ENCODE data around the gene MYT1. TPM values are rescaled to one million over a fixed set of nuclear protein-coding genes. Genes with fewer than 3 reads are reported as not detected.
A peak's percentile ranks its signal among the peaks of the same experiment; 100 is the strongest.
"Not testable (repeated sequence)": the region's sequence is repeated elsewhere in the genome, so short reads cannot be mapped to it uniquely, and the experiment has no call there.

MYT1 gene
- total RNA-seq, 1 experiment from 2014 or later, result 0.69 TPM

GRCh38 chr20:64133951-64134407 lies 30.3 kb upstream of the MYT1 start:
- no peaks in the 10 kb centered on the region for H3K36me3 ChIP-seq (replicated peaks; ENCODE audit: control insufficient read depth, insufficient read depth, low read length)
- DNase-seq, result peak; percentile 86
- no peaks in the 10 kb centered on the region for H3K27me3 ChIP-seq (ENCODE audit: control insufficient read depth, insufficient read depth, low read length)

GRCh38 chr20:64134744-64135143 lies 29.5 kb upstream of the MYT1 start:
- H3K4me3 ChIP-seq (ENCODE audit: insufficient read depth, low read depth, low read length); H3K36me3 ChIP-seq (replicated peaks; ENCODE audit: control insufficient read depth, insufficient read depth, low read length); DNase-seq; H3K27me3 ChIP-seq (ENCODE audit: control insufficient read depth, insufficient read depth, low read length): not testable (repeated sequence)

More at GRCh38 chr20:64133951-64134407, 30.3 kb upstream of the MYT1 start:
- no peak overlapping the region for H3K4me3 ChIP-seq (ENCODE audit: insufficient read depth, low read depth, low read length)

DNA sequence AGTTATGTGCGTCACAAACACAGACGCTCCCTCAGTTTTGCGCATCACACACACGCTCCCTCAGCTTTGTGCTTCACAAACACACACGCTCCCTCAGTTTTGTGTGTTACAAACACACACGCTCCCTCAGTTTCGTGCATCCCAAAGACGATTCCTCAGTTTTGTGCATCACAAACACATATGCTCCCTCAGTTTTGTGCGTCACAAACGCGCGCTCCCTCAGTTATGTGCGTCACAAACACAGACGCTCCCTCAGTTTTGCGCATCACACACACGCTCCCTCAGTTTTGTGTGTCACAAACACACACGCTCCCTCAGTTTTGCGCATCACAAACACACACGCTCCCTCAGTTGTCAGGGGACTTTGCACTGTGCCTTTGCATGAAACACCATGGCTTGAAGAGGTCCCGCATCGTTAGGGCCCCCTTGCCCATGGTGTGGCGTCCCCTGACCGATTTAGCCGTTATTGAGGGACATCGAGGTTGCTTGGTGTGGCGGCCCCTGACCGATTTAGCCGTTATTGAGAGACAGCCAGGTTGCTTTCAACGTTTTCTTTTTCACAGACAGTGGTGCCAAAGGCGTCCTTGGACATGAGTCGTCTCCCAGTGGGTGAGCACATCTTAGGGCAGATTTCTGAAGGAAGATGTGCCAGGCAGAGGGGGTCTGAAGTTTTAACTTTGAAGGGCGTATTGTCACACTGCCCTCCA lies 28.1 kb upstream of the MYT1 start:
- peak; percentile 12 for DNase-seq
- Histone ChIP-seq H3K36me3 (replicated peaks; ENCODE audit: control insufficient read depth, insufficient read depth, low read length) (no peaks in the 10 kb centered on the region), H3K27me3 (ENCODE audit: control insufficient read depth, insufficient read depth, low read length) (no peaks in the 10 kb centered on the region), H3K4me3 (ENCODE audit: insufficient read depth, low read depth, low read length) (no peak overlapping the region)

DNA sequence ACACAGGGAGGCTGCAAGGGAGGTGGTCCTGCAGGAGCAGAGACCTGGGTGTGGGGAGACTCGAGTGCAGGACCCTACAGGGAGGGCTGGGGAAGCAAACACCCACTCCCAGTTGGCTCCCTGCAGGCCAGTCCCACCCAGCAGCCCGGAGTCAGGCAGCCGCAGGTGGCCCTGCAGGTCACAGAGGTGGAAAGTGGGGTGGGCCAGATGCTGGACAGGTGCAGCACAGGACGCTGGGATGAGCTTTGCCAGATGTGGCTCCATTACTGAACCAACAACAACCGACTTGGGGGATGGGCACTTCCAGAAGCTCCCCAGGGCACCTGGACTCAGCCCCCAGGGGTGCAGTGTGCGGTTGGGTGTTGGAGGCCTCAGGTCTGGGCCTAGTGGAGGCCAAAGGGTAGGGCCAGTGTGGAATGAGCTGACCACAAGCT lies 26.6 kb upstream of the MYT1 start:
- DNase-seq, result peak; percentile 30
- no peaks in the 10 kb centered on the region for H3K36me3 ChIP-seq (replicated peaks; ENCODE audit: control insufficient read depth, insufficient read depth, low read length)
- H3K27me3 ChIP-seq (ENCODE audit: control insufficient read depth, insufficient read depth, low read length), result no peaks in the 10 kb centered on the region
- H3K4me3 ChIP-seq (ENCODE audit: insufficient read depth, low read depth, low read length), result no peak overlapping the region

- H3K36me3 ChIP-seq (replicated peaks; ENCODE audit: control insufficient read depth, insufficient read depth, low read length), result no peaks in the 10 kb centered on the region
- peak; percentile 19 for DNase-seq
- no peak overlapping the region for H3K4me3 ChIP-seq (ENCODE audit: insufficient read depth, low read depth, low read length)
- no peaks in the 10 kb centered on the region for H3K27me3 ChIP-seq (ENCODE audit: control insufficient read depth, insufficient read depth, low read length)
These were observed 25.9 kb upstream of the MYT1 start for GRCh38 chr20:64138276-64138815.

DNA sequence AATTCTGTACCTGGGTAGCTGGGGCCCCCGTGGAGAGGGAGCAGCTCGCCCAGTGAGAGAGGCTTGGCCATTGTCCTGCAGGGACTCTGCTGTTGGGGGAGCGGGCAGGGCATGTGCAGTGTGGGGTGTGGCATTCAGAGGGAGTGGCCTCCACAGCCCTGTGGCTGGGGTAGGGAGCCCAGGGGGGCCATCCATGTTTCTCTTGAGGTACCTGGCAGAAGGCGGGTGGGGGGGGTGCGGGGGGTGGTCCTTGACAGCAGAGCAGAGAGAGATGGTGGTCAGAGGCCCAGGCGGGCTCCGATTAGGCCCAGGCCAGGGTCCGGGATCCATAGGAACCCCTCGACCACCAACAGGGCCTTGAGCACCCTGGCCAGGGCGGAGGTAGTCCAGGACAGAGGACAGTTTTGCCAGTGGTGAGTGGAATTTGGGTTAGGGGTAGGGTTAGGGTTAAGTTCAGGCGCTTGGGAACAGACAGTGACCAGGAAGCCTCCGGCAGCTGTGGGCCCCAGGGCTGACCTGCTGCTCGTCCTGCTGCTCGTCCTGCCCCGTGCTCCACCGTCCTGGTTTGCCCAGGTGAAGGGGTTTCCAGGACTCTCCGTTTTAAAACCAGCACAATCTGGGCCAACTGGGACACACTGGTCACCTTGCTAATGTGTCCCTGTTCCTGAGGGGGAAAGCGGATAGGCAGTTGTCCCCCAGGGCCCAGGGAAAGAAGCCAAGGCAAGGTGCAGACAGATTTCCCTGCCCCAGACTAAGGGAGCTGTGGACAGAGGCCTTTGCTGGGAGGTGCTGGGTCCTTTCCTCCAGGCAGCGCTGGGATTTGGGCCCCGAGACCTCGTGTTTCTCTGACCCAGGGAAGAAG lies 24.8 kb upstream of the MYT1 start:
- Histone ChIP-seq H3K27me3 (ENCODE audit: control insufficient read depth, insufficient read depth, low read length) (no peaks in the 10 kb centered on the region), H3K4me3 (ENCODE audit: insufficient read depth, low read depth, low read length) (no peak overlapping the region), H3K36me3 (replicated peaks; ENCODE audit: control insufficient read depth, insufficient read depth, low read length) (no peaks in the 10 kb centered on the region)
- DNase-seq, result peak; percentile 64

DNA sequence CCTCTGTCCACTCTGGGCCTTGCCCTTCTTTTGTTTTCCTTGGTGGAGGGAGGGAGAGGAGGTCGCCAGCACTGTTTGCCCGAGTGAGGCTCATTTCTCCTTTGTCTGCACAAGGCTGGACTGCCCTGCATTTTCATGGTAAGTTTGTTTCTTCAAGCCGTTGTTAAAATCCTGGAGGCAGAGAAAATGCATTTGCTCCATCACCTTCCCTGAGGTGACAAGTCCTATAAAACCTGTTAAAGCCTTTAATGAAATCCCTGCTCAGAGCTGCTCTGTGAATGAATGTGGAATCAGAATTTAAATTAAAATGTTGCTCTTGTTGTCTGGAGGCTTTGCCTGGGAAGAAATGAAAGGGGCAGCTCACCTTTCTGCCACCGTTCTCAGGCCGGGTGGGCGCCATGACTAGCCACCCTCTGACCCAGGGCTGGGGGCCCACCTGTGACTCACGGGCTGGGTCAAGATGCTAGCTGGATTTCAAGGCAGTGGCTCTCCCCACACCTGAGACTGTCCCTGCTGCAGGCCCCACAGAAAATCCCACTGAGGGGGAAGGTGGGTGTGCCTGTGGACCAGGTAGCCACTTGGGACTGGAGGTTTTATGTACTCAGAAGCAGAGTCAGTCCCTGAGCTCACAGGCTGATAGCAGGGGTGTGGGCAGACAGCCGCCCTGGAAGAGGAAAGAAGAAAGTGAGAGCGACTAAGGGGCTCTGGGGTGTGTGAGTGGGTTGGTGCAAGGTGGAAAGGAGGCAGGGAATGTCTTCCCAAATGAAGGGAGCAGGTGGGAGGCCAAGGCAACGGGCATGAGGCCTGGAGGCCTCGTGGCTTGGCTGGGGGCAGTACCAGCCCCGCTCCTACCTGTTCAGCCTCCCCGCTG lies 24.0 kb upstream of the MYT1 start:
- H3K36me3 ChIP-seq (replicated peaks; ENCODE audit: control insufficient read depth, insufficient read depth, low read length), result no peaks in the 10 kb centered on the region
- no peaks in the 10 kb centered on the region for H3K27me3 ChIP-seq (ENCODE audit: control insufficient read depth, insufficient read depth, low read length)
- H3K4me3 ChIP-seq (ENCODE audit: insufficient read depth, low read depth, low read length), result no peak overlapping the region
- DNase-seq, result peak; percentile 33

- Histone ChIP-seq H3K4me3 (ENCODE audit: insufficient read depth, low read depth, low read length) (no peak overlapping the region), H3K36me3 (replicated peaks; ENCODE audit: control insufficient read depth, insufficient read depth, low read length) (no peaks in the 10 kb centered on the region), H3K27me3 (ENCODE audit: control insufficient read depth, insufficient read depth, low read length) (no peaks in the 10 kb centered on the region)
- peak; percentile 30 for DNase-seq
These were observed 23.3 kb upstream of the MYT1 start for GRCh38 chr20:64140956-64141355.

DNA sequence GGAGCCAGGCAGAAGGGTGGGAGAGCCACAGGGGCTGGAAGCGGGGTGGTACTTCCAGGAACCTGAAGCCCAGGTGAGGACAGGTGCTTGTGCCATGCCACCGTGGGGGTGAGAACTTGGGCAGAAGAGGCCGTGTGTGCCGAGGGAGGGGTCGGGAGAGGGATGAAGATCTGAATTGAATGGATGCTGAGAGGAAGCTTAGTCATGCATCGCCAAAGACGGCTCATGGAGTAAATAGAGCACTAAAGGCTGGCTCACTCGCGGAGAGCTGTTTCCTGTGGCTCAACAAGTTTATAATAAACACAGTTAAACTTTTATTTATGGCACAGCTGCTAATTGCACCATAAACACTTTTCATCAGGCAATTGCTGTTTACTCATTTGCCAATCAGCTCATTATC lies 21.7 kb upstream of the MYT1 start:
- H3K27me3 ChIP-seq (ENCODE audit: control insufficient read depth, insufficient read depth, low read length), result no peaks in the 10 kb centered on the region
- peak; percentile 53 for DNase-seq
- H3K36me3 ChIP-seq (replicated peaks; ENCODE audit: control insufficient read depth, insufficient read depth, low read length), result no peaks in the 10 kb centered on the region
- no peak overlapping the region for H3K4me3 ChIP-seq (ENCODE audit: insufficient read depth, low read depth, low read length)

DNA sequence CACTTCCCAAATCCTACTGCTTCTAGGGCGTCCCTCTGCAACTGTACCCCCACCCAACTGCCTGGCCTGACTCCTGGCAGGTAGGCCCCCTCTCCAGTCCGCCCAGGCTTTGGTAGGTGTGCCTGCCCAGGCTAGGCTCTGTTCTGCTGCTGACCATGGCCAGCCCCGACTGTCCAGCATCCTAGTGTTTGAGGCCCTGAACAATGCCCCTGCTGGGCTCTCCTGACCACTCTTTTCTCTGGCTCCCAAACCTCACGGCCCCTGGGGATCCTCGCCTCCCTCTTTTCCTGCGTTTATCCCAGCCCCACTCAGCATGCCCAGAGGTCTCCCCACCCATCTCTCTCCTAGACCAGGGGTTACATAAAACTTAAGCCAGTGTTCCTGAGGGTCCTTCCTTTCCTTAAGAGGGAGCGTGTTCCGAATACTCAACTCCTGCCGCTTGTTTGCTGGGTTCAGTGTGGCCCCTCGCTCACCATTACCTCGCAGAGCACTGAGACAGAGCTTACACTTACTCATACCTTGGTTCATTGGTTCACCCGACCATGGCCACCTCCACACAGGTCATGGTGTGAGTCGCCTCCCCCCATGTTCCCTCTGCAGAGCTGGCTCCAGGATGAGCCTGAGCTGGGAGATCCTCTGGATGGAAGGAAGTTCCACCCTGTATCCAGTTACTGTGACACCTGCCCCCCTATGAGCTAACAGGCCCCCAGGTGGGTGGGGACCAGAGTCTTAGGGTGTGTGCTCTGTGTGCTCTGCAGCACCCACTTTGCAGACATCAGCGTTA lies 21.0 kb upstream of the MYT1 start:
- Histone ChIP-seq H3K27me3 (ENCODE audit: control insufficient read depth, insufficient read depth, low read length) (no peaks in the 10 kb centered on the region), H3K4me3 (ENCODE audit: insufficient read depth, low read depth, low read length) (no peak overlapping the region), H3K36me3 (replicated peaks; ENCODE audit: control insufficient read depth, insufficient read depth, low read length) (no peaks in the 10 kb centered on the region)
- DNase-seq, result peak; percentile 50

GRCh38 chr20:64144144-64144912 lies 19.9 kb upstream of the MYT1 start:
- DNase-seq, result peak; percentile 17
- H3K27me3 ChIP-seq (ENCODE audit: control insufficient read depth, insufficient read depth, low read length), result no peaks in the 10 kb centered on the region

DNA sequence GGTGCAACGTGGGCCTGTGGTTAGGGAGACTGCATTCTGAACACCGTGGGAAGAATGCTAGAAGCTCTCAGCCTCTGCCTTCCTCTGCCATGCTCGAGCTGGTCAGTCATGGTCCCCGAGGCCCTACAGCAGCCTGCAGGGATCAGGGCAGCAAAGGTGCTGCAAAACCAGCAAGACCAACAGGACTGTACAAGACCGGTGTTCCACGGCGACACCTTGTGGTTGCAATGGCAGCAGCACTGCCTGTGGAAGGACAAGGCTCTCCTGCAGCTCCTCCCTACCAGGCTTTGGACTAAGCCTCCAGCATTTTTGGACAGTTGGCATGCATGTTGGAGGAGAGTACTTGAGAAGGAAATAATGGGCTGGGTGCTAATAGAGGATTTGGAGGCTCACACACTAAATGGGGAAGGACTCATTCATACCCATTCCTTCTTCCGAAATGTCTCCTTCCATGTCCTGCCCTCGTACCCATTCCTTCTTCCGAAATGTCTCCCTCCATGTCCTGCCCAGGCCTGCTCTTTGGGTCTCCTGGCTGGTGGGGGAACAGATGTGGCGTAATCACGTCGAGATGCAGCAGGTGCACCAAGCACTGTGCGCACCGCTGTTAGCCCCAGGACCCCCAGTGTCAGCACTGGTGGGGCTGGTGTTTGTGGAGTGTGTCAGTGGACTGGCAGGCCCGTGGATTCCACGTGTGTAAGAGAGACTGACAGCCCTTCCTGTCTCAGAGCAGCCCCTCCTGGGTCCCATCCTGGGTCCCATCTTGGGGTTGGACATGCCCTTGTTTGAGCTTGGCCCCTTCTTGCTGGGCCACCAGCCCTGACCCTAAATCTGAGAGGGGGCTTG lies 18.6 kb upstream of the MYT1 start:
- no peak overlapping the region for H3K4me3 ChIP-seq (ENCODE audit: insufficient read depth, low read depth, low read length)
- peak; percentile 64 for DNase-seq

More at GRCh38 chr20:64144144-64144912, 19.9 kb upstream of the MYT1 start:
- no peak overlapping the region for H3K4me3 ChIP-seq (ENCODE audit: insufficient read depth, low read depth, low read length)
- no peaks in the 10 kb centered on the region for H3K36me3 ChIP-seq (replicated peaks; ENCODE audit: control insufficient read depth, insufficient read depth, low read length)

More for the DNA sequence above, 18.6 kb upstream of the MYT1 start:
- Histone ChIP-seq H3K27me3 (ENCODE audit: control insufficient read depth, insufficient read depth, low read length) (no peaks in the 10 kb centered on the region), H3K36me3 (replicated peaks; ENCODE audit: control insufficient read depth, insufficient read depth, low read length) (no peaks in the 10 kb centered on the region)

Data from H7 (cell line).